Spleen (tissue), 11 donors: Measurements from ENCODE around the gene KIF23. TPM values are rescaled to one million over a fixed set of nuclear protein-coding genes. Genes with fewer than 3 reads are reported as not detected.
"Not testable (repeated sequence)": the region's sequence is repeated elsewhere in the genome, so short reads cannot be mapped to it uniquely, and the experiment has no call there.

Source experiments
- DNase-seq: peaks from one replicate; pipeline ENCODE4 v3.0.0-alpha.2; 2020
- H3K27ac ChIP-seq, 8 donors: fragments of 200-600 bp; sonication (generic) in 7 of 8; 1 replicate in 4 of 8; 2 replicates in 4 of 8; pipeline versions ENCODE4 v1.5.0 to v1.8.0; 2016 to 2021; ENCODE audit warnings: inconsistent platforms in 4 of 8, mild to moderate bottlenecking in 4 of 8, moderate library complexity in 1 of 8
- H3K27me3 ChIP-seq, 7 donors: fragments of 200-600 bp; sonication (generic) in 6 of 7; replicated peaks in 1 of 7; 1 replicate in 4 of 7; 2 replicates in 3 of 7; pipeline versions ENCODE4 v1.5.0 to v1.8.0; 2016 to 2021; ENCODE audit warnings: inconsistent platforms in 3 of 7, mild to moderate bottlenecking in 1 of 7
- H3K36me3 ChIP-seq, 6 donors: fragments of 200-600 bp; sonication (generic) in 5 of 6; 1 replicate in 4 of 6; 2 replicates in 2 of 6; pipeline versions ENCODE4 v1.5.0 to v1.8.0; 2016 to 2021; ENCODE audit warnings: inconsistent platforms in 2 of 6
- H3K4me1 ChIP-seq, 6 donors: fragments of 200-600 bp; sonication (generic) in 5 of 6; 1 replicate in 3 of 6; 2 replicates in 3 of 6; pipeline versions ENCODE4 v1.5.0 to v1.8.0; 2016 to 2021; ENCODE audit warnings: inconsistent platforms in 3 of 6
- H3K4me3 ChIP-seq, 8 donors: fragments of 200-600 bp; sonication (generic) in 7 of 8; 1 replicate in 4 of 8; 2 replicates in 4 of 8; pipeline versions ENCODE4 v1.5.0 to v1.8.0; 2016 to 2021; ENCODE audit warnings: inconsistent platforms in 4 of 8, mild to moderate bottlenecking in 4 of 8, moderate library complexity in 2 of 8
- H3K9me3 ChIP-seq, 8 donors: fragments of 200-600 bp; sonication (generic) in 7 of 8; 1 replicate in 4 of 8; 2 replicates in 4 of 8; pipeline versions ENCODE4 v1.5.0 to v1.8.0; 2016 to 2021; ENCODE audit warnings: inconsistent platforms in 4 of 8
- CTCF ChIP-seq, 11 experiments: fragments of 200-600 bp in 7 of 11; fragments of 450-650 bp in 4 of 11; sonication (generic) in 4 of 11; IDR thresholded peaks in 8 of 11; conservative IDR thresholded peaks in 3 of 11; 1 replicate in 7 of 11; 2 replicates in 4 of 11; pipeline versions ENCODE4 v1.4.0 to v1.8.0; 2016 to 2021; ENCODE audit warnings: antibody characterized with exemption in 11 of 11, inconsistent platforms in 4 of 11, mild to moderate bottlenecking in 1 of 11
- POLR2A ChIP-seq, 3 donors: fragments of 450-650 bp; IDR thresholded peaks; one replicate each; pipeline ENCODE4 v1.5.1; 2017; ENCODE audit warnings: antibody characterized with exemption in 3 of 3, mild to moderate bottlenecking in 1 of 3
- POLR2AphosphoS5 ChIP-seq, 3 donors: sonication (generic); formaldehyde crosslinking; IDR thresholded peaks; one replicate each; pipeline ENCODE4 v1.5.1; 2017; ENCODE audit warnings: antibody characterized with exemption in 3 of 3
- WGBS, 5 donors: extraction: QIAGEN DNeasy Blood & Tissue Kit in 3 of 5; methylation state at CpG; one replicate each; pipeline versions ENCODE4 v1.1.5 to v1.1.7; 2013 to 2018; 5-methylcytosine and 5-hydroxymethylcytosine counted together
- intact Hi-C: fragments of 100-400 bp; cut with DNase I; formaldehyde crosslinking; loops from one replicate; pipeline ENCODE4 v1.15.0; 2023; ENCODE audit warnings: low total_unique reads
- polyA plus RNA-seq, 3 donors: library from polyadenylated mRNA; stranded (reverse); fragments of 200-250 nt; gene quantifications; one replicate each; pipeline ENCODE4 v1.2.1, GENCODE V29; 2013
- total RNA-seq, 7 donors: library from RNA; depleted of rRNA in 3 of 7; stranded (reverse); fragments of >200 nt in 3 of 7; fragmentation: NEBNext Ultra II Directional in 4 of 7; extraction: Animal tissue kit (Norgen Biotek cat#: 25700) in 4 of 7; gene quantifications; one replicate each; pipeline versions ENCODE4 v1.1.0 to v1.2.1, GENCODE V29; 2016 to 2021
- donor health status: healthy with polysubstance abuse.
- donor health status: DM: no; HTN: no; CAD: no; lungs with moderate emphysema.
- donor health status: DM: no; HTN: no; CAD: no.
- donor health status: Bipolar disorder and iron deficiency.
- donor health status: healthy.
- donor health status: DM: no; HTN: no; CAD: no.
- donor health status: DM: yes; HTN: yes; CAD: no.

The KIF23 gene
- total and polyA plus RNA-seq, 10 donors: 0.89 to 9.2 (median 4.5) TPM

- Histone ChIP-seq H3K4me1 (peaks cover 0 to 28% (median 14%) of the 10 kb centered on the region in 6 donors), H3K4me3 (no peak overlapping the region), H3K27me3 (no peaks in the 10 kb centered on the region), H3K9me3 (no peaks in the 10 kb centered on the region), H3K27ac (no peak overlapping the region), H3K36me3 (peaks cover 0 to 19% (median 0%) of the 10 kb centered on the region in 6 donors)
- intact Hi-C loops: no loop called here
- DNase-seq: no peak
- WGBS, 5 donors: 93 to 97% (median 94%) methylated on average over 2 of the region's 2 CpGs
- TF ChIP-seq POLR2AphosphoS5 (IDR thresholded peaks at IDR 0.05) (no peak), CTCF (IDR thresholded peaks at IDR 0.05 in 8 of 11, conservative IDR thresholded peaks at IDR 0.05 in 3 of 11) (no peak), POLR2A (IDR thresholded peaks at IDR 0.05) (no peak)
Observed at GRCh38 chr15:69446953-69447352, 32.8 kb downstream of the KIF23 start.

- H3K36me3 ChIP-seq: peaks cover 0 to 30% (median 6%) of the 10 kb centered on the region in 6 donors
- peaks cover 11 to 35% (median 30%) of the 10 kb centered on the region in 6 donors for H3K4me1 ChIP-seq
- DNase-seq, H3K27me3 ChIP-seq, intact Hi-C loops, H3K27ac ChIP-seq, H3K9me3 ChIP-seq, H3K4me3 ChIP-seq: not testable (repeated sequence)
- WGBS, 5 donors: 95 to 99% (median 97%) methylated on average over 4 of the region's 4 CpGs
Observed at GRCh38 chr15:69450221-69450620, 36.1 kb downstream of the KIF23 start.

- no peaks in the 10 kb centered on the region for H3K27me3 ChIP-seq
Observed at GRCh38 chr15:69450968-69451695, 37.0 kb downstream of the KIF23 start.

GRCh38 chr15:69451951-69452691 lies 38.0 kb downstream of the KIF23 start:
- WGBS, 5 donors: 6 to 31% (median 27%) methylated on average over 30 to 32 of the region's 32 CpGs
- Histone ChIP-seq H3K4me1 (peaks cover 14 to 51% (median 36%) of the 10 kb centered on the region in 6 donors), H3K9me3 (no peaks in the 10 kb centered on the region), H3K36me3 (peaks cover 0 to 39% (median 24%) of the 10 kb centered on the region in 6 donors), H3K4me3 (peak overlapping the region; percentile 82 to 99 (median 93)), H3K27me3 (no peaks in the 10 kb centered on the region), H3K27ac (peak overlapping the region; percentile 92 to 97 (median 94))
- DNase-seq: no peak
- TF ChIP-seq POLR2AphosphoS5 (IDR thresholded peaks at IDR 0.05): no peak
- TF ChIP-seq POLR2A (IDR thresholded peaks at IDR 0.05): peak in 1 of 3 donors; percentile 78
- TF ChIP-seq CTCF (IDR thresholded peaks at IDR 0.05 in 8 of 11, conservative IDR thresholded peaks at IDR 0.05 in 3 of 11): peak in 1 of 11 experiments; percentile 13
- intact Hi-C loops: no loop called here

More at GRCh38 chr15:69450968-69451695, 37.0 kb downstream of the KIF23 start:
- H3K4me1 ChIP-seq: peaks cover 14 to 45% (median 36%) of the 10 kb centered on the region in 6 donors
- H3K9me3 ChIP-seq: no peaks in the 10 kb centered on the region
- TF ChIP-seq CTCF (IDR thresholded peaks at IDR 0.05 in 8 of 11, conservative IDR thresholded peaks at IDR 0.05 in 3 of 11): no peak
- TF ChIP-seq POLR2AphosphoS5 (IDR thresholded peaks at IDR 0.05): no peak
- no peak for TF ChIP-seq POLR2A (IDR thresholded peaks at IDR 0.05)
- peaks cover 0 to 39% (median 15%) of the 10 kb centered on the region in 6 donors for H3K36me3 ChIP-seq
- WGBS, 5 donors: 91 to 94% (median 93%) methylated on average over 12 of the region's 12 CpGs
- H3K27ac ChIP-seq: peak overlapping the region in 5 of 8 donors; percentile 92 to 96 (median 94)
- intact Hi-C loops: no loop called here
- DNase-seq: no peak
- no peak overlapping the region for H3K4me3 ChIP-seq
